Mesothelial cell of epicardium (in vitro differentiated cells): Measurements from ENCODE around the gene C4orf17. TPM values are rescaled to one million over a fixed set of nuclear protein-coding genes. Genes with fewer than 3 reads are reported as not detected.

Experiments used
- DNase-seq, 2 experiments: peaks; one replicate each; pipeline ENCODE4 v3.0.0; 2021; ENCODE audit warnings: low spot score in 2 of 2; ENCODE audit not compliant: unreplicated experiment in 2 of 2
- H3K27ac Mint-ChIP-seq: 2 replicates; pipeline ENCODE4 v1.8.0; 2021; ENCODE audit warnings: mixed read lengths
- H3K27me3 Mint-ChIP-seq: 2 replicates; pipeline ENCODE4 v1.8.0; 2021; ENCODE audit warnings: low read depth, mixed read lengths
- H3K36me3 Mint-ChIP-seq: 2 replicates; pipeline ENCODE4 v1.8.0; 2021; ENCODE audit warnings: mixed read lengths
- H3K4me1 Mint-ChIP-seq: 2 replicates; pipeline ENCODE4 v1.8.0; 2021; ENCODE audit warnings: mixed read lengths
- H3K4me3 Mint-ChIP-seq: 2 replicates; pipeline ENCODE4 v1.8.0; 2021; ENCODE audit warnings: mild to moderate bottlenecking, moderate library complexity, mixed read lengths
- H3K9me3 Mint-ChIP-seq: 2 replicates; pipeline ENCODE4 v1.8.0; 2021; ENCODE audit warnings: mixed read lengths
- CTCF ChIP-seq: fragments of 200-600 bp; sonication (generic); IDR thresholded peaks from one replicate; pipeline ENCODE4 v1.5.0; 2021; ENCODE audit warnings: antibody characterized with exemption; ENCODE audit not compliant: unreplicated experiment
- total RNA-seq: library from RNA; stranded (reverse); gene quantifications from 3 replicates; pipeline ENCODE4 v1.2.1, GENCODE V29; 2021

Gene C4orf17
- total RNA-seq, 1 donor from 2014 or later: not detected

DNA sequence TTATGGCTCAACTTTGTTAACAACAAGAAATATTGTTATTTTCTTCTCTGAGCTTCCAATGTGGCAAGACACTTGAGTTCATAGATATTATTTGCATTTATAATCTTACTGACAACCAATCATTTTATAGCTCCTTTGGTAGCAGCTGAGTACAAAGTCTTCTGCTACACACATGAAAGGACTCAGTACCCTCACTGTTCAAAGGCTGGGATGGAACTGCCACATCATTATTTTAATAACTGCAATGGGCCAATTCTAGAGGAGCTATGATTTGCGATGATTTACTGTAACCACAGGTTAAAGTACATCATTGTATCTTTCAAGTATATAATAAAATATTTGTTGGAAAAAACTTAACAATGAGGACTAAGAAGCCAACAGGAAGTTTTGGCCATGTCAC, 74.7 kb downstream of the C4orf17 start:
- TF ChIP-seq CTCF: no peak
- no peak overlapping the region for H3K4me3 Mint-ChIP-seq
- DNase-seq: no peak
- no peaks in the 10 kb centered on the region for H3K36me3 Mint-ChIP-seq
- no peak overlapping the region for H3K27ac Mint-ChIP-seq
- no peaks in the 10 kb centered on the region for H3K9me3 Mint-ChIP-seq
- H3K27me3 Mint-ChIP-seq: peaks cover 33% of the 10 kb centered on the region
- peaks cover 3% of the 10 kb centered on the region for H3K4me1 Mint-ChIP-seq

DNA sequence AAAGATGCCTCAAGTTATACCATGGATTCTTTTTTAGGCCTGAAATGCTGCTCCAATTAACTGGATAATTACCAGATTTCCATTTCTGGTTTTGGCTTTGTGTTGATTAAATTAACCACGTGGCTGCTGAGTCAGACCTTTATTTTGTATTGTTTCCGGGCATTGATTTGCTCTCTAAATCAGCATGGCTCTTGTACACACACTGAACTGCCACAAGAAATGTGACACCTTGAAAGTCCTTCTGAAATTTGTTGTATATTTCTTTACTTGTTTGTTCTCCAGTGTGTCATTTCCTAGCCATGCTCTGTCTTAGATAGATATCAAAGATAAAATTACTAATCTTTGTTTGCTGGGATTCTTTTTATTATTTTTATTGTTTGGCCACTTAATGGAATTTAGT, 75.5 kb downstream of the C4orf17 start:
- H3K9me3 Mint-ChIP-seq: no peaks in the 10 kb centered on the region
- no peaks in the 10 kb centered on the region for H3K36me3 Mint-ChIP-seq
- H3K27ac Mint-ChIP-seq: no peak overlapping the region
- H3K4me3 Mint-ChIP-seq: no peak overlapping the region
- H3K4me1 Mint-ChIP-seq: peaks cover 3% of the 10 kb centered on the region
- peaks cover 29% of the 10 kb centered on the region for H3K27me3 Mint-ChIP-seq
- DNase-seq: no peak
- TF ChIP-seq CTCF: no peak

GRCh38 chr4:99586797-99587196, 76.0 kb downstream of the C4orf17 start:
- no peak for DNase-seq
- H3K4me1 Mint-ChIP-seq: peaks cover 3% of the 10 kb centered on the region
- no peak for TF ChIP-seq CTCF
- H3K27me3 Mint-ChIP-seq: peaks cover 25% of the 10 kb centered on the region
- no peak overlapping the region for H3K27ac Mint-ChIP-seq
- no peak overlapping the region for H3K4me3 Mint-ChIP-seq
- no peaks in the 10 kb centered on the region for H3K36me3 Mint-ChIP-seq
- H3K9me3 Mint-ChIP-seq: no peaks in the 10 kb centered on the region

GRCh38 chr4:99587309-99587708, 76.5 kb downstream of the C4orf17 start:
- H3K27me3 Mint-ChIP-seq: peaks cover 20% of the 10 kb centered on the region
- no peak for TF ChIP-seq CTCF
- H3K4me3 Mint-ChIP-seq: no peak overlapping the region
- peaks cover 3% of the 10 kb centered on the region for H3K4me1 Mint-ChIP-seq
- no peak for DNase-seq
- no peak overlapping the region for H3K27ac Mint-ChIP-seq
- no peaks in the 10 kb centered on the region for H3K36me3 Mint-ChIP-seq
- no peaks in the 10 kb centered on the region for H3K9me3 Mint-ChIP-seq

DNA sequence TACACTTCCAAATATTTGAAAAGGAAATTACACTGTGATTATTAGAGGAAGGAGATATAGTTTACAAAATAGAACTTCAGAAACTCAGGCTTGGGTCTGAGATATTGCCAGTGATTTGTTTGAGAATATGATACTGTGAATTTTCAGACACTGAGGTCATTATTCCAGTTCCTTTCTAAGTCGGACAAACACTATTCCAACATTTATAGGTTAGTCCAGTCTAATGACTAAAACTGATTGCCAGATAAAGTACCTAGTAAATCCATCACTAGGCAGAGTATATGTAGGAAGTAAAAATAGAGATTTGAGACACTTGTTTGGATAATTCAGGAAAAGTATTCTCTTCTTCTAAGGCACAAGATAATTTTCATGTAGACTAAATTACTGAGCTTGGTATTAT, 77.0 kb downstream of the C4orf17 start:
- DNase-seq: no peak
- Mint-ChIP-seq H3K27ac (no peak overlapping the region), H3K36me3 (no peaks in the 10 kb centered on the region), H3K9me3 (no peaks in the 10 kb centered on the region), H3K27me3 (peaks cover 15% of the 10 kb centered on the region), H3K4me1 (peaks cover 3% of the 10 kb centered on the region), H3K4me3 (no peak overlapping the region)
- no peak for TF ChIP-seq CTCF

DNA sequence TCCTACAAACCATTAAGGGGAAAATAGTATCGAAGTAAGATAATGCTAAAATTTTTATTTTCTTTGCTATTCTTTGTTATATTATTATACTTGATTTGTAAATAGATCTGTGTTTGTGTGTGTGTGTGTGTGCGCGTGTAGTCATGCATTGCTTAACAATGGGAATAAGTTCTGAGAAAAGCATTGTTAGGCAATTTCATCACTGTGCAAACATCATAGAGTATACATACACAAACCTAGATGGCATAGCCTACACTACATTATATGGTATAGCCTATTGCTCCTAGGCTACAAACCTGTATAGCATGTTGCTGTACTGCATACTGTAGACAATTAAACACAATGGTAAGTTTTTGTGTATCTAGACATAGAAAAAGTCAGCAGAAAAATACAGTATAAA, 80.9 kb downstream of the C4orf17 start:
- H3K27ac Mint-ChIP-seq: no peak overlapping the region
- H3K36me3 Mint-ChIP-seq: no peaks in the 10 kb centered on the region

More for the DNA sequence above, 80.9 kb downstream of the C4orf17 start:
- Mint-ChIP-seq H3K4me3 (no peak overlapping the region), H3K4me1 (peaks cover 3% of the 10 kb centered on the region), H3K9me3 (no peaks in the 10 kb centered on the region), H3K27me3 (peaks cover 4% of the 10 kb centered on the region)
- TF ChIP-seq CTCF: no peak
- no peak for DNase-seq
